Effector memory CD4-positive, alpha-beta T cell (primary cell): ENCODE data around the gene NOS1AP.
"Not testable (repeated sequence)": the region's sequence is repeated elsewhere in the genome, so short reads cannot be mapped to it uniquely, and the experiment has no call there.

Source experiments
- DNase-seq, 3 donors: peaks; one replicate each; pipeline ENCODE4 v3.0.0-alpha.2; 2020
- H3K27ac ChIP-seq: 2 replicates; pipeline ENCODE4 v1.7.0; 2013; ENCODE audit warnings: mild to moderate bottlenecking, low read length, moderate library complexity; ENCODE audit not compliant: insufficient read depth, poor library complexity, severe bottlenecking
- H3K27me3 ChIP-seq: replicated peaks from 2 replicates; pipeline ENCODE4 v1.7.0; 2013; ENCODE audit warnings: mild to moderate bottlenecking, low read length; ENCODE audit not compliant: insufficient read depth, control insufficient read depth, poor library complexity, severe bottlenecking
- H3K36me3 ChIP-seq: 2 replicates; pipeline ENCODE4 v1.7.0; 2013; ENCODE audit warnings: mild to moderate bottlenecking, low read length, moderate library complexity; ENCODE audit not compliant: control insufficient read depth, insufficient read depth
- H3K4me1 ChIP-seq: 2 replicates; pipeline ENCODE4 v1.7.0; 2013; ENCODE audit warnings: low read length, mild to moderate bottlenecking; ENCODE audit not compliant: control insufficient read depth, insufficient read depth, poor library complexity, severe bottlenecking
- H3K4me3 ChIP-seq: 2 replicates; pipeline ENCODE4 v1.7.0; 2013; ENCODE audit warnings: low read length, low read depth, mild to moderate bottlenecking; ENCODE audit not compliant: insufficient read depth, poor library complexity, severe bottlenecking
- H3K9me3 ChIP-seq: 2 replicates; pipeline ENCODE4 v1.7.0; 2013; ENCODE audit warnings: mild to moderate bottlenecking, low read length, moderate library complexity; ENCODE audit not compliant: control insufficient read depth

The NOS1AP gene

GRCh38 chr1:162056043-162056442 lies 13.4 kb upstream of the NOS1AP start:
- peak in 2 of 3 donors; percentile 4 to 9 for DNase-seq
- Histone ChIP-seq H3K27me3 (no peaks in the 10 kb centered on the region), H3K4me1 (no peaks in the 10 kb centered on the region), H3K36me3 (no peaks in the 10 kb centered on the region), H3K9me3 (no peaks in the 10 kb centered on the region), H3K4me3 (no peak overlapping the region), H3K27ac (no peak overlapping the region)

- H3K27me3 ChIP-seq: no peaks in the 10 kb centered on the region
- H3K4me1 ChIP-seq: no peaks in the 10 kb centered on the region
- no peaks in the 10 kb centered on the region for H3K36me3 ChIP-seq
- no peak overlapping the region for H3K4me3 ChIP-seq
- no peak for DNase-seq
- no peaks in the 10 kb centered on the region for H3K9me3 ChIP-seq
- no peak overlapping the region for H3K27ac ChIP-seq
Measured at GRCh38 chr1:162056579-162056978, 12.9 kb upstream of the NOS1AP start.

GRCh38 chr1:162059721-162060120 lies 9.8 kb upstream of the NOS1AP start:
- DNase-seq: no peak
- Histone ChIP-seq H3K4me3 (no peak overlapping the region), H3K9me3 (no peaks in the 10 kb centered on the region), H3K36me3 (no peaks in the 10 kb centered on the region), H3K27ac (no peak overlapping the region), H3K4me1 (no peaks in the 10 kb centered on the region), H3K27me3 (no peaks in the 10 kb centered on the region)

- Histone ChIP-seq H3K27me3 (no peaks in the 10 kb centered on the region), H3K9me3 (no peaks in the 10 kb centered on the region), H3K27ac (no peak overlapping the region), H3K4me3 (no peak overlapping the region), H3K36me3 (no peaks in the 10 kb centered on the region), H3K4me1 (no peaks in the 10 kb centered on the region)
- DNase-seq: no peak
Measured at GRCh38 chr1:162060314-162060713, 9.2 kb upstream of the NOS1AP start.

- Histone ChIP-seq H3K4me3 (no peak overlapping the region), H3K27ac (no peak overlapping the region), H3K27me3 (no peaks in the 10 kb centered on the region), H3K4me1 (no peaks in the 10 kb centered on the region), H3K36me3 (no peaks in the 10 kb centered on the region), H3K9me3 (no peaks in the 10 kb centered on the region)
- no peak for DNase-seq
Measured at GRCh38 chr1:162062542-162063015, 6.9 kb upstream of the NOS1AP start.

GRCh38 chr1:162065016-162065415 lies 4.5 kb upstream of the NOS1AP start:
- no peaks in the 10 kb centered on the region for H3K36me3 ChIP-seq
- no peak overlapping the region for H3K4me3 ChIP-seq
- H3K27me3 ChIP-seq: peaks cover under 1% of the 10 kb centered on the region
- DNase-seq: no peak
- no peak overlapping the region for H3K27ac ChIP-seq
- peaks cover 6% of the 10 kb centered on the region for H3K4me1 ChIP-seq
- H3K9me3 ChIP-seq: no peaks in the 10 kb centered on the region

- H3K36me3 ChIP-seq, DNase-seq, H3K27ac ChIP-seq, H3K4me3 ChIP-seq, H3K9me3 ChIP-seq: not testable (repeated sequence)
- H3K27me3 ChIP-seq: peaks cover 12% of the 10 kb centered on the region
- peaks cover 11% of the 10 kb centered on the region for H3K4me1 ChIP-seq
Measured at GRCh38 chr1:162066836-162067235, 2.7 kb upstream of the NOS1AP start.

GRCh38 chr1:162067466-162067865 lies 2.0 kb upstream of the NOS1AP start:
- Histone ChIP-seq H3K4me3 (no peak overlapping the region), H3K4me1 (peaks cover 11% of the 10 kb centered on the region), H3K27me3 (peaks cover 14% of the 10 kb centered on the region), H3K36me3 (no peaks in the 10 kb centered on the region), H3K9me3 (no peaks in the 10 kb centered on the region), H3K27ac (no peak overlapping the region)
- no peak for DNase-seq

GRCh38 chr1:162068301-162068700 lies 1.2 kb upstream of the NOS1AP start:
- no peak overlapping the region for H3K4me3 ChIP-seq
- H3K4me1 ChIP-seq: peaks cover 11% of the 10 kb centered on the region
- no peak for DNase-seq
- H3K27me3 ChIP-seq: peaks cover 14% of the 10 kb centered on the region
- no peaks in the 10 kb centered on the region for H3K36me3 ChIP-seq
- no peaks in the 10 kb centered on the region for H3K9me3 ChIP-seq
- H3K27ac ChIP-seq: no peak overlapping the region

GRCh38 chr1:162070094-162070748 lies 730 bp downstream of the NOS1AP start:
- peaks cover 27% of the 10 kb centered on the region for H3K27me3 ChIP-seq
- H3K27ac ChIP-seq: no peak overlapping the region
- H3K4me3 ChIP-seq: peak overlapping the region; percentile 38
- no peak for DNase-seq
- H3K36me3 ChIP-seq: no peaks in the 10 kb centered on the region
- no peaks in the 10 kb centered on the region for H3K9me3 ChIP-seq
- H3K4me1 ChIP-seq: peaks cover 11% of the 10 kb centered on the region
